Stomach smooth muscle (tissue), 2 donors: ENCODE results near the gene CRY2.
"Not testable (repeated sequence)": the region's sequence is repeated elsewhere in the genome, so short reads cannot be mapped to it uniquely, and the experiment has no call there.

Experiments
- H3K27ac ChIP-seq: one replicate; pipeline ENCODE4 v1.7.0; 2013; ENCODE audit warnings: mild to moderate bottlenecking, low read length, inconsistent platforms
- H3K27me3 ChIP-seq, 2 donors: one replicate each; pipeline ENCODE4 v1.7.0; 2013; ENCODE audit warnings: low read length in 2 of 2; ENCODE audit not compliant: insufficient read depth in 2 of 2, control insufficient read depth in 1 of 2
- H3K36me3 ChIP-seq, 2 donors: one replicate each; pipeline ENCODE4 v1.7.0; 2013; ENCODE audit warnings: low read length in 2 of 2; ENCODE audit not compliant: control insufficient read depth in 2 of 2, insufficient read depth in 2 of 2
- H3K4me1 ChIP-seq: one replicate; pipeline ENCODE4 v1.7.0; 2013; ENCODE audit warnings: low read length; ENCODE audit not compliant: control insufficient read depth, insufficient read depth
- H3K4me3 ChIP-seq, 2 donors: one replicate each; pipeline ENCODE4 v1.7.0; 2013; ENCODE audit warnings: low read length in 2 of 2
- H3K9ac ChIP-seq, 2 donors: one replicate each; pipeline ENCODE4 v1.7.0; 2013; ENCODE audit warnings: low read length in 2 of 2, mild to moderate bottlenecking in 1 of 2
- H3K9me3 ChIP-seq, 2 donors: one replicate each; pipeline ENCODE4 v1.7.0; 2013; ENCODE audit warnings: low read length in 2 of 2; ENCODE audit not compliant: control insufficient read depth in 2 of 2
- donor health status: healthy.
- donor health status: Pancreatic carcinoma.

The CRY2 gene

GRCh38 chr11:45900916-45901617, 53.8 kb downstream of the CRY2 start:
- Histone ChIP-seq H3K36me3 (peaks cover 0 to 12% of the 10 kb centered on the region in 2 donors), H3K4me3 (peak overlapping the region; percentile 57 to 80), H3K4me1 (peaks cover 21% of the 10 kb centered on the region), H3K9me3 (no peaks in the 10 kb centered on the region), H3K27ac (no peak overlapping the region), H3K27me3 (no peaks in the 10 kb centered on the region), H3K9ac (peak overlapping the region; percentile 50 to 69)

DNA sequence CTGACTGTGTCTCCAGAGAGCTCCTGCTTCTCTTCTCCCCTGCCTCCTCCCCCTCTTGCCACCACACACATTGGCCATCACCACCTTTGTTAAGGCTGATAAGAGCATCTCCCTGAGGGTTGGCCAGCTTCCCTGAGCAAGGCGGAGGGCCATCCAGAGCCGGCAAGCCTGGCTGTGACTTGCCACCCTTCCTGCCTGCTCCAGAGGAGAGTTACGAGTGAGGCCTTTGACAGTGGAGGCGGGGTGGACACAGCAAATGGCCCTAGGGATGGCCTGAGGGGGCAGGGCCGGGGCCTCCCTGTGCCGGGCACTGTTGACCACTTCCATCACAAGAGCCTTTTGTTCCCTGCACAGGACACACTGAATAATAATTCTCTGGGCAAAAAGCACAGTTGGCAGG, 54.4 kb downstream of the CRY2 start:
- Histone ChIP-seq H3K9me3 (no peaks in the 10 kb centered on the region), H3K27ac (no peak overlapping the region), H3K4me1 (peaks cover 21% of the 10 kb centered on the region), H3K36me3 (peaks cover 0 to 12% of the 10 kb centered on the region in 2 donors), H3K27me3 (no peaks in the 10 kb centered on the region), H3K9ac (no peak overlapping the region), H3K4me3 (no peak overlapping the region)

DNA sequence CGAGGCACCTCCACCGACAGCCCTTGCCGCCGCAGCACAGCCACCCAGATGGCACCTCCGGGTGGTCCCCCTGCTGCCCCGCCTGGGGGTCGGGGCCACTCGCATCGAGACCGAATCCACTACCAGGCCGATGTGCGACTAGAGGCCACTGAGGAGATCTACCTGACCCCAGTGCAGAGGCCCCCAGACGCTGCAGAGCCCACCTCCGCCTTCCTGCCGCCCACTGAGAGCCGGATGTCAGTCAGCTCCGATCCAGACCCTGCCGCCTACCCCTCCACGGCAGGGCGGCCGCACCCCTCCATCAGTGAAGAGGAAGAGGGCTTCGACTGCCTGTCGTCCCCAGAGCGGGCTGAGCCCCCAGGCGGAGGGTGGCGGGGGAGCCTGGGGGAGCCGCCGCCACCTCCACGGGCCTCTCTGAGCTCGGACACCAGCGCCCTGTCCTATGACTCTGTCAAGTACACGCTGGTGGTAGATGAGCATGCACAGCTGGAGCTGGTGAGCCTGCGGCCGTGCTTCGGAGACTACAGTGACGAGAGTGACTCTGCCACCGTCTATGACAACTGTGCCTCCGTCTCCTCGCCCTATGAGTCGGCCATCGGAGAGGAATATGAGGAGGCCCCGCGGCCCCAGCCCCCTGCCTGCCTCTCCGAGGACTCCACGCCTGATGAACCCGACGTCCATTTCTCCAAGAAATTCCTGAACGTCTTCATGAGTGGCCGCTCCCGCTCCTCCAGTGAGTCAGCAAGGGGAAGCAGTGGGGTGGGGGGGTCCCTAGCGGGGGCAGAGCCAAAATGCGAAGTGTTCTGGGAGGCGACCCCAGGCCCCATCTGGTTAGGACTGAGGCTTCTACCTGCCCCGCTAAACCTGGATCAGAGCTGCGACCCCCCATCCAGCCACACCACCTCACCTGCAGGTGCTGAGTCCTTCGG, 55.4 kb downstream of the CRY2 start:
- Histone ChIP-seq H3K27ac (no peak overlapping the region), H3K4me3 (no peak overlapping the region), H3K4me1 (peaks cover 23% of the 10 kb centered on the region), H3K9me3 (no peaks in the 10 kb centered on the region), H3K9ac (no peak overlapping the region), H3K36me3 (peaks cover 0 to 12% of the 10 kb centered on the region in 2 donors), H3K27me3 (no peaks in the 10 kb centered on the region)

- H3K27ac ChIP-seq: no peak overlapping the region
- peaks cover 20% of the 10 kb centered on the region for H3K4me1 ChIP-seq
Observed at GRCh38 chr11:45904309-45904915, 57.1 kb downstream of the CRY2 start.

GRCh38 chr11:45905095-45905494, 57.8 kb downstream of the CRY2 start:
- Histone ChIP-seq H3K4me1 (peaks cover 20% of the 10 kb centered on the region), H3K36me3 (peaks cover 0 to 14% of the 10 kb centered on the region in 2 donors), H3K9ac (no peak overlapping the region), H3K9me3 (no peaks in the 10 kb centered on the region), H3K4me3 (no peak overlapping the region), H3K27ac (no peak overlapping the region), H3K27me3 (no peaks in the 10 kb centered on the region)

More at GRCh38 chr11:45904309-45904915, 57.1 kb downstream of the CRY2 start:
- Histone ChIP-seq H3K27me3 (no peaks in the 10 kb centered on the region), H3K36me3 (peaks cover 0 to 12% of the 10 kb centered on the region in 2 donors), H3K9ac (no peak overlapping the region), H3K9me3 (no peaks in the 10 kb centered on the region), H3K4me3 (no peak overlapping the region)

DNA sequence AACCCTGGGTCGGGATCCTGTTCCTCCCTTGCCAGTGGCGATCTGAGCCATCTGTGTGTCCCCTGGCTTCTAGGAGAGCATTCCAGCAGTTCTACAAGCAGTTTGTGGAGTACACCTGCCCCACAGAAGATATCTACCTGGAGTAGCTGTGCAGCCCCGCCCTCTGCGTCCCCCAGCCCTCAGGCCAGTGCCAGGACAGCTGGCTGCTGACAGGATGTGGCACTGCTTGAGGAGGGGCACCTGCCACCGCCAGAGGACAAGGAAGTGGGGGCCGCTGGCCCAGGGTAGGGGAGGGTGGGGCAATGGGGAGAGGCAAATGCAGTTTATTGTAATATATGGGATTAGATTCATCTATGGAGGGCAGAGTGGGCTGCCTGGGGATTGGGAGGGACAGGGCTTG, 58.3 kb downstream of the CRY2 start:
- Histone ChIP-seq H3K4me1 (peaks cover 16% of the 10 kb centered on the region), H3K36me3 (peaks cover 3 to 18% of the 10 kb centered on the region in 2 donors)
- H3K27ac ChIP-seq, H3K4me3 ChIP-seq, H3K27me3 ChIP-seq, H3K9ac ChIP-seq, H3K9me3 ChIP-seq: not testable (repeated sequence)

DNA sequence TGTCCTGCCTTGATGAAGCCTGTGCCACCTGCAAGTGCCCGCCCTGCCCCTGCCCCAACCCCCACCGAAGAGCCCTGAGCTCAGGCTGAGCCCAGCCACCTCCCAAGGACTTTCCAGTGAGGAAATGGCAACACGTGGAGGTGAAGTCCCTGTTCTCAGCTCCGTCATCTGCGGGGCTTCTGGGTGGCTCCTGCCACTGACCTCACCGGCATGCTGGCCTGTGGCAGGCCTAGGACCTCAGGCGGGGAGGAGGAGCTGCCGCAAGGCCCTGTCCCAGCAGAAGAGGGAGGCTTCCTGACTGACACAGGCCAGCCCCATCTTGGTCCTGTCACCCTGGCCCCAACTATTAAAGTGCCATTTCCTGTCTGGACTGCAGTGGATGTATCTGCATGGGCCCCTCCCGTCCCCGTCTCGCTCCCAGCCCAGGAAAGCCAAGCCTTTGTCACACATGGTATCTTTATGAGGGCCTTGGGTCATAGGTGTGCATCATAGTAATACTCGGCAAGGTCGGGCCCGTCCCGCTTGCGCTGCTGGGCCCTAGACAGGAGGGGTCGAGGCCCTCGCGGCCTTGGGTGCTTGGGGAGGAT, 58.9 kb downstream of the CRY2 start:
- Histone ChIP-seq H3K4me3 (no peak overlapping the region), H3K9me3 (no peaks in the 10 kb centered on the region), H3K36me3 (peaks cover 5 to 21% of the 10 kb centered on the region in 2 donors), H3K4me1 (peaks cover 10% of the 10 kb centered on the region), H3K27me3 (no peaks in the 10 kb centered on the region), H3K27ac (no peak overlapping the region), H3K9ac (no peak overlapping the region)

DNA sequence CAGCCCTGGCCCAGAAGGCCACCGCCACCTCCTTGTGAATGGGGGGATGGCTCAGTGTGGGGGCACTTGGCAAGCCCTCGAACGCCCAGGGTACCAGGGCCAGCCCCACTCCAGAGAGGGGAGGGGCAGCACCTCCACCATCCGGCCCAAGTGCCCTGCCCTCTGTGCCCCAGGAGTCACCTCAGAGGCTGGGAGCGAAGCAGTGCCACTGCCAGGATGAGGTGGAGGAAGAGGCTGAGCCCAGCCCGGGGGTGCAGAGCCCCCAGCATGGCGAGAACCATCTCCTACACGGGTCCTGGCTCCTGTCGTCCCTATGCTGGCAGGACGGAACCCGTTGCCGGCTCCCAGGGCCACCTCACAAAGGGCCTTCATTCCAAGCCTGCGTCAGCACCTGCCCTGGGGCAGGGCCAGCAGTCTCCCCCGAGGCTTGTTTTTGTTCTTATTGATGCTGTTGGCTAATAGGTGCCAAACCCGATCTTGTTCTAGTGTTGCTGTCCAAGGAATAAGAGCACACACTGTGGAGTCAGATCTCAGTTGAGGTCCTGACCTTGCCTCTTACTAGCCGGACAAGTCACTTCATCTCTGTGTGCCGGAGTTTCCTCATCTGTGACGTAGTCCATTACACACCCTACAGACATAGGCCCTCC, 59.8 kb downstream of the CRY2 start, which contains the start of gene FREY1:
Gene FREY1 (minus strand): TSS at position 307 of the 647 bp plus-strand sequence. CDS start 26 bp downstream, at position 281.
- Histone ChIP-seq H3K9me3 (no peaks in the 10 kb centered on the region), H3K27ac (no peak within 1 kb of the TSS), H3K4me1 (peaks cover 8% of the 10 kb centered on the region), H3K27me3 (no peaks in the 10 kb centered on the region), H3K4me3 (no peak within 1 kb of the TSS), H3K9ac (no peak within 1 kb of the TSS), H3K36me3 (peaks cover 5 to 24% of the 10 kb centered on the region in 2 donors)

- Histone ChIP-seq H3K4me1 (peaks cover 8% of the 10 kb centered on the region), H3K36me3 (peaks cover 5 to 24% of the 10 kb centered on the region in 2 donors), H3K4me3 (no peak overlapping the region), H3K27ac (no peak overlapping the region), H3K9ac (no peak overlapping the region), H3K27me3 (no peaks in the 10 kb centered on the region), H3K9me3 (no peaks in the 10 kb centered on the region)
Observed at GRCh38 chr11:45907911-45908370, 60.7 kb downstream of the CRY2 start.
